NCI-H1048 (cell line): ENCODE data around the gene MOGAT3.
A peak's percentile ranks its signal among the peaks of the same experiment; 100 is the strongest.

ENCODE experiments used
- DNase-seq: peaks from one replicate; lab custom pipeline; 2025; lab: John Stamatoyannopoulos, UW

The MOGAT3 gene

DNA sequence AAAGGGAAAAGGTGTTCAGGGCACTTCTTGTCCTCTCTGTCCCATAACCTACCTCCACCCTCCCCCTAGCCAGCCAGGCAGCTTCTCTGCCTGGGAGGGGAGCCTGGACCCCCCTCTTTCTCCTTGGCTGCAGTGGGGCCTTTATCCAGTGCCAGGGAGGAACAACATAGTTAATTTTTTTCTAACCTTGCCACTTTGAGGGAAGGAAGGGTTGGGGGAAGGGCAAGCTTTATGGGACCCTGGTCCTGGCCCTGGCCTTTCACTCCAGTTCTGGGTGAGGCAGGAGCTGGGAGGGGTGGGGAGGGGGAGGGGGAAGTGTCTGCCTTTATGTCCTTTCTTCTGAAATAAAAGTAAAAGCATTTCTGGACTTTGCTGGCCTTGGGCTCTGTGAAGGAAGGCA, 39.9 kb downstream of the MOGAT3 start:
- no peak for DNase-seq

DNA sequence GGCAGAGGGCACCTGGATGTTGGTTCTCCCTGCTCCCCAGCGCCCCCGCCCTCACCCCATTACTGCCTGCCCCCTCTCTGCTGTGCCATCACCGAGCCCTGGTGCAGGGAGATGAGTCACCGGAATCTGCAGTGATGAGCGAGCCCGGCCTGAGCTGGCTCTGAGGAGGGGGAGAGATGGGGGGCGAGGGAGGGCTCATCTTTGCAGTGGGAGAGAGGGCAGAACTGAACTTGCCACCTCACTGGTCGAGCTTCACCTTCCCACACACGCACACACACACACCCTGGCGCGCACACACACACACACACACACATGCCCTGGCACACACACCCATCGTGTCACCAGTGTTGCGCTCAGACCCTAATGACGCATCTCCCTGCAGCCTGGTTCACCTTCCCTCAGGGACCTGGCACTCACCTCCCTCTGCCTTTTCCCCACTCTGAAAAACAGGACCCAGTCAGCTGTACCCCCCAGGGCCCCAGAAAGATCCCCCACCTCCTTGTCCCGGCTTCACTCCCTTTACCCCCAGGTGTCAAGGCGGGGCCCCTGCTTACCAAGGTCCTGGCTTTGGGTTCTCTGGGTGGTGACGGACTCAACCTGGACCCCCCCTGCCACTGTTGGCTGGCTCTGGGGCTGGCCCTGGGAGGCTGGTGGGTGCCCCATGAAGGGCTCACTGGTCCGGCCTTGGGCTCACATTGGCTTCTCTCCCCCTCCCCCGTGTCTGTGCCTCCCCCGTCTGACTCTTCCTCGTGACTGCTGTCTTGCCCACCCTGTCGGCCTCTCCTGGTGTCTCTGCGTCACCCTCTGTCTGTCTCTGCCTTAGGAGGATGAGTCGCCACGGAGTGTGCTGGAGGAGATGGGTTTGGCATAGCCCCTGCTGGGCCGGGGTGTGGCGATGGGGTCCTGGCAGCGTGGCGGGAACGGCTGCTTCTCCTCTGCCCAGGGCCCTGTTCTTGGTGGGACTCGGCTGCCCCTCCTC, 40.9 kb downstream of the MOGAT3 start:
- no peak for DNase-seq

DNA sequence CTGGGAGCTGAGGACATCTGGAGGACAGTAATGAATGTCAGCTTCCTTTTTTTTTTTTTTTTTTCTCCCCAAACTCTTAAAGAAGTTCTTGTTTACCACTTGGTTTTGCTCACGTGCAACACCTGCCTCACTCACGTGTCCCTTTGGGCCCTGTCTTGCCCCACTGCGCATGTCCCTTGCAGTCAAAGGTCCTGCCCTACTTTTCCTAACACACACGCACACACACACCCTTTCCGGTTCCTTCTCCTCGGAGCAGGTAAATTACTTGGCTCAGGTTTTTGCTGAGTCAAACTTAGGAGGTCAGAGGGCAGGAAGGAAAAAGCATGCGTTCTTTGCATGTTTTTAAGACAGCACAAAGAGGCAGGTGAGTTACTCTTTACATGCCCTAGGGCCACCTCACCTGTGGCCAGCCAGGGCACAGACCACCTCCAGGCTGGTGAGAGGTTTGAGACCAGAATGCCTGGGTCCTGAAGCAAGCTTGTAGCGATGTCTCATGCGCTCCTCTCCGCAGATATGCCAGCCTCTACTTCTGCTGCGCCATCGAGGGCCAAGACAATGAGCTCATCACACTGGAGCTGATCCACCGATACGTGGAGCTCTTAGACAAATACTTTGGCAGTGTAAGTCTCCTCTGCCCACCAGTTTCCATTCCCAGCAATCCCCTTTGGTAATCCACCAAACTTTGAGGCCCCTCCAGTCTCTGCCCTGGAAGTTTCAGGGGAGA, 43.8 kb downstream of the MOGAT3 start:
- no peak for DNase-seq

DNA sequence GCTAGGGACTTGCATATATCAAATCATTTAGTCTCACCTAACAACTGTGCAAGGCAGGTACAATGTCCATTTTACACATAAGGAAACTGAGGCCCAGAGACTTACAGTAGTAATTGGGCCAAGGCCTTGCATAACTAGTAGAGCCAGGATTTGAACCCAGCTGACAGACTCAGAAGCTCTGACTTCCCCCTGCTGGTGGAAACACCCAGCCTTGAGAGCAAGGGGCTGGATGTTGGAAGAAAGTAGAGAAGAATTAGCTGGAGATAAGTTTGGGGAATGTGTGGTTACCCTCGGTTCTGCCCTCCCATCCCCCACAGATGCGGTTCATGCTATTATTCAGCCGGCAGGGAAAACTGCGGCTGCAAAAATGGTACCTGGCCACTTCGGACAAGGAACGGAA, 44.6 kb downstream of the MOGAT3 start:
- no peak for DNase-seq

DNA sequence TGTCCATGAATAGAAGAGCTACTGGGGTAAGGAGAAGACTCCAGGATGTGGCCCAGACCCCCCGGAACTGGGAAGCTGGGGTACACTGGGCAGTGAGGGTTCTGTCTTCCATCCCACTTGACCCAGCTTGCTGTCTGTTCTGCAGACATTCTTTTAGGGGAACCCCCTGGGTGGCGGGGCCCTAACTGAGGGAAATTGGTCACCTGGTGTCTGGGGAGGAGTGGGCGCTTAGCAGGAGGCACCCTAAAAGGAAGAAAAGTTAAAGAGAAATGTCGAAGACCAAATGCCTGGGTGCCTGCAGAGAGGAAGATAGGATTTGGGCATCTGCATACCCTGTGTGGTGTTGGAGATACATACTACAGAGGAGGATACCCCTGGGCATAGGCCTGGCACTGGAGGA, 45.5 kb downstream of the MOGAT3 start:
- DNase-seq, result no peak

DNA sequence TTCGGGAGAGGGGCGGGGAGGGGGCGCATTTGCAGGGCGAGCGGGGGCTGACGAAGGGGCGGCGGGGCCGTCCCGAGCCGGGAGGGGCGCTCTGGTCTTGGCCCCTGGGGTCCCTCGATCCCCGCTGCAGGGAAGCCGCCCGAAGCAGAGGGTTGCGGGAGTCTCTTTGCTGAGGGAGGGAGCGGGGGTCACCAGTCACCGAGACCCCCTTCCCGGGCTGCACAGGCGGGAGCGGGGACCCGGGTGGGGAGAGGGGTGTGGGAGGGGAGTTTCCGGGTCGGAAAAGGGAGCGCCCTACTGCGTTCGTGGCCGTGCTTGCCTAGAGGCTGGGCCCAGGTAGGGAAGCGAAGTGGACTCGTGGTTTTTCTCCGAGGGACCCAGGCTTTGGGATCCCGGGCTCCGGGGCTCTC, 46.1 kb downstream of the MOGAT3 start:
- no peak for DNase-seq

DNA sequence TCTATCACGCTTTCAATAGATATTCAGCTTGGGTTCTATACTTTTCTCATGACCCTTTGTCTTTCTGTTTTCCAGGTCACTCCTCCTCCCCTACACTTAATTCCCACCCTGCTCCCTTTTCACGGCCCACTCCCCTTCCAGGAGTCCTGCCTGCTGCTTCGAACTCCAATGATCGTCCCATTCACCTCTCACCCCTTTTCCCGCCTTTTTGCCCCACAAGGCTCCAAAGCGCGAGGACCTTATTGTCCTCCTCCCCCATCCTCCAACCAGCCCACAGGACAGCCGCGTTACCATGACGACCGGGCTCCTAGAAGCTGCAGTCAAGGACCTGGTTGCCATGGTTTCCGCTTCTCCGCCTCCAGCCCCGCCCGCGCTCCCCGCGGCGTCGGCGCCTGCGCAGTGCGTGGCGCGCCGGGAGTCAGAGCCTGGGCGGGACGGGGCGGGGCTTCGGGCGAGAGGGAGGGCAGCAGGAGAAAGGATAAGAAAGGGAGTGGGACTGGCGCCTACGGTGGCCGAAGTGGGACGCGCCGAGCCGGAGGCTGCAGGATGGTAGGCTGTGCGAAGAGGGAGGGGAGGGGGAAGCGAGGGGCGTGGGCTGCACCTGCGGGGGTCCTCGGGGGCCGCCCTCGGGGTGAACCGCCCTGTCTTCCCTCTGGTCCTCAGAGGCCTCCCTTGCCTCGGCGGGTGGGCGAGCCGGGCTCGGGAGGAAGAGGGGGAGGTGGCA, 46.7 kb downstream of the MOGAT3 start, which contains the start of gene AP1S1:
AP1S1 (plus strand) TSS at position 508 of the 724 bp plus-strand sequence; CDS start at position 547, 39 bp downstream.
- DNase-seq, result peak; percentile 92

DNA sequence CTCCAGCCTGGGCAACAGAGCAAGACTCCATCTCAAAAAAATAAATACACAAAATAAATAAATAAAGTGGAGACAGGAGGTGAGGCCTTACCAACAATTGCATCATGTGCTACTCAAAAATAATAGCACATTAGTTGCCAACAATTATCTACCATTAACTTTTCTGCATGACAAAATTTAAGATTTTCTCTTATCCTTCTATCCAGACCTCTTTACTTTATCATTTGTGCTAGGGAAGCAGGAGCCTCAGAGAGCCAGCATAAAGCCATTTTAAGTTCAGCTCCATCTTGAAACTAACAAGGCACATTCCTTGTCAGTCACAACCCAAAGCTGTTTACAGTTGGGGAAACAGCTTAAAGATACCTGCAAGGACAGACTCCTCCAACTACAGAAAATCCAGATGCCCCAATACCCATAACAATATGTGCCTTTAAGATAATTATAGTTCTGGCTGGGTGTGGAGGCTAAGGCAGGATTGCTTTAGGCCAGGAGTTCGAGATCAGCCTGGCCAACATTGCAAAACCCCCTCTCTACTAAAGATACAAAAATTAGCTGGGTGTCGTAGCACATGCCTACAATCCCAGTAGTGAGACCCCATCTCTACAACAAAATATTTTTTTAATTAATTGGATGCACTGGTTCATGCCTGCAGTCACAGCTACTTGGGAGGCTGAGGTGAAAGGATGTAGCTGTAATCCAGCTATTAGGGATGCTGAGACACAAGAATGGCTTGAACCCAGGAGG, 48.8 kb downstream of the MOGAT3 start:
- no peak for DNase-seq
